NCI-H1417 (cell line): Measurements from ENCODE around the gene SLC25A13.

Experiments
- DNase-seq, 3 experiments: peaks; one replicate each; lab custom pipeline; 2025; lab: John Stamatoyannopoulos, UW

SLC25A13 gene

DNA sequence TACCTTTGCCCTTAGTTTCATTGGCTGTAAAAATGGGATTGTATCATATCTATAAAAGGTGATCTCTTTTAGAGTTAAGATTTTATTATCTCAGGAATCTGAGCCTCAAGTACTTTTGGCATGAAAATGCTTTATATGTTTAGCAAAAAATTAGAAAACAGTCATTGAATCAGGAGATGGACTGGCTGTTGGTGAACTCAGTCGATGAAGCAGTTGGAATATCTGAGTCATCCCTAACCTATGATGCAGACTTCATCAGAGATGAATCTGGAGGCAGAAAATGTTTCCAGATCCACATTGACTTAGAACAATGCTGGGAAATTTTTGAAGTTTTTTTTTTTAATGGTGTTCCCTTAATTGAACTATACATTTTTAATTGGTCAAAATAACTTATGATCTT is 228.5 kb downstream of the SLC25A13 start:
- no peak for DNase-seq

DNA sequence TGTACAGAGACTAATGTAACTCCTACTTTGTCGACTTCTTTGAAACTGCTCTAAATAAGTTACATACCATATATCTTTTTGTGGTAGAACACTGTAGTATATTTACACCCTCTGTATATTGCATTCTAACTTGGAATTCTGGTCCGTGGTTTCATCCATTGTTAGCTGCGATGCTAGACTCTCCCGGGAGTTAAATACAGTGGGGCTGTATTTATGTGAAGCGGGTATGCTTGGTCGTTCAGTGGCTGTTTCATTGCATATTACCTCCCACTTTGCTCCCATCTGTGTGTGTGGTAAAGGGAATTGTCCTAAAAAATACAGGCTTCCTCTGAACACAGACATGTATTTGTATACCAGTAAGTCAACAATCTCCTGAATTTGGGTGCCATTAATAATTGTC is 231.1 kb downstream of the SLC25A13 start:
- DNase-seq: peak in 2 of 3 experiments; percentile 83 to 96

DNA sequence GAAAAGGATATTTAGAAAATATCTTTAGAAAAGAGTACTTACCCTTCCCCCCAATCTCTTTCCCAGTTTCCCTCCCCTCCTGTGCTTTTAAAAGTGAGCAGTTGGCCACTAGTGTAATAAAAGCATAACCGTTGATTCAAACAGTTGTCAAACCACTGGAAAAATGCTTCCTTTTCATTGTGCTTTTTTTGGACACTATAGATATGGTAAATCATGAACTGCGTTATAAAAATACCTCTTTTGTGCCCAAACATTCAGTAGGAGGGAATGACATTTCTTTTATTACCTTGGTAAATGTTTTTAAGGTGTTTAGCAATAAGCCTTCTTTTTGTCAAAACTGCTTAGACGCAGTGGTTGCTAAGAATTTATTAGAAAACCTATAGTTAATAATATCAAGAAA is 232.4 kb downstream of the SLC25A13 start:
- peak in 2 of 3 experiments; percentile 36 to 75 for DNase-seq

DNA sequence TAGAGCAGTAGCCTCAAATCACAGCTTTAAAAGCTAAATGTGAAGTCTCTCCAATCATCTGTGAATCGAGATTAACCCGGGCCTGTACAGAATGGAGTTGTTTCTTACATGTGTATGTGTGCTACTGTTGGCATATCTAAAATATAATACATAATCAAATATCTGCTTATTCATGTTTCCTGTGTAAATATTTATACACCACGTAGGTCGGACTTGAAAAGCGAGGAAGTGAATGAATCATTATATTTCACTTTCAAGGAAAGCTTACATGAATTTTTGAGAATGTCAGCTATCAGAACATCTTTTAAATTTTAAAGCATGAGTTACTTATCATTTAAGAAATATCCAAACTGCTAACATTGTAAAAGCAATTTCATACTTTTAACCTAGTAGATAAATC is 233.3 kb downstream of the SLC25A13 start:
- peak in 2 of 3 experiments; percentile 50 to 85 for DNase-seq

DNA sequence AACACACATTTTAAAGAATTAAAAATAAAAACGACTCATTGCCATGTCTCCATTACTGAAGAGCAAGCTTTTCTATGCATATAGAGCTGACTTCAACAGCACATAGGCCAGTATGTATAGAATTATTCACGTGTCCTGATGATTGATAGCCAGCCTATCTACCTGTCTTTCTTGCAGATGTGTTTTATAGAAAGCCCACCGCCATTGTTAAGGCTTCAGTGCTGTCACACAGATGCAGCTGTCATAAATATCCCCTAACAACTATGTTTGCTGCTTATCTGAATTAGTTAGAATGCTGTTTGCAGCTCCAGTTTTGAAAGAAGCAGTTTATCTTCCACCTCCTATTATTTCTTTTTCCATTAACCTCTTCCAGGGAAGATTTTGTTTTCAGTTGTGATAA is 235.9 kb downstream of the SLC25A13 start:
- peak in 2 of 3 experiments; percentile 81 to 97 for DNase-seq

DNA sequence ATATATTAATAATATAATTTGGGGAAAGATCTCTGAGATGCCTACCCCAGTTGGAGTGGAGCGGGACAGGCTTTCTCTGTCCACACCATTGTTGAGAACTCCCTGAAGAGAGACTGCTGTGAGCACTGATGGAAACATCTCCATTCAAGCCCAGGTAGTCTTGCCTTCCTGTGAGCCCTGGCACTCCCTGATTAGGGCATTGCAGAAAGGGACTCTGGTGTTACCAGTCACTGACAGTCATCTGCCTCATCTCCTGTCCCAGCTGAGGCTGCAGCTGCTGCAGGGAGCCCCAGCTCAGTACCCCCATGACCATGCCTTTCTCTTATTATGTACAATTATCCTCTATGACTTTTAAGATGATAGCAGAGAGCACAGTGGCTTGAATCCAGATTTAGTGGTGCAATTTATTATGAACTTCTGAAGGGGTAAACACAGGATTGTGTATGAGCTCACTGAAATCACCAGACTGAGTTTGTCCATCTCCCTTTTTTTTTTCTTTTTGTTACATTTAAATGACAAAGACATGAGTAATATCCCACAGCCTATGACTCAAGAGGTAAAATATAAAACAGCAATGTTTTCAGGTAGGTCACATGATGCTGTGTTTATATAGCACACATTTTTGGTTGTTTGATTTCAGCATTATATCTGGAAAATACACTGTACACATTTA is 236.9 kb downstream of the SLC25A13 start:
- peak in 2 of 3 experiments; percentile 86 to 97 for DNase-seq

DNA sequence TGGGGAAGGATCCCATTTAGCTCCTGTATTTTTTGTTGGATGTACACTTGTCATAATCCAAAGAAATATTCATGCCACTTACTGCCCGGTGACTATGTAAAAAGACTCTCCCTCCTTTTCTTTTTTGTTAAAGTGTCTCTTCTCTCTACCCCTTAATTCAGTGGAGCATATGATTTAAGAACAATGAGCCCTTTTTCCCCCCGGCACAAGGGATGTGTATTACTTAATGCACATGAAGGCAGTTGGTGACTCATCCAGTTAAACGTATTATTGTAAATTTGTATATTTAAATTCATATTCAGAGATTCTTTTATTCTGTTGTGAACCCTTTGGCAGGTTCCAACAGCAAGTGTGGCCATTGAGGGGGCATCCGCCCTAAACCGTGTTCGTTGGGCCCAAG is 241.9 kb downstream of the SLC25A13 start:
- DNase-seq: peak in 2 of 3 experiments; percentile 78 to 93

DNA sequence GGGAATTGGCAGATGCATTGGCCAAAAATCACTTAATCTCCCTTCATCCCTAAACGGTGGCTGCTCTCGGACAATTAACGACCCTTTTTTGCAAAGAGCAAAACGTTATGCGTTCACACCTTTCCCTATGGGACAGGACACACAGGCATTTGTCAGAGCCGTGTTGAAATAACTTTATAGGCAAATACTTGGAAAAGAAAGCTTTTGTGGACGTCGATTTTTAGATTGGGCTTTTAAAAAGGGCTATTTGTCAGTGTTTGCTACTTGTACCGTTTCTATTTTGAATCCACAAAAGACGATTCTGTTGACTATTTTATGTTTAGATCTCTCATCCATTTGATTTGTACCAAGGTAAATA is 245.6 kb downstream of the SLC25A13 start:
- DNase-seq: peak in 1 of 3 experiments; percentile 95

DNA sequence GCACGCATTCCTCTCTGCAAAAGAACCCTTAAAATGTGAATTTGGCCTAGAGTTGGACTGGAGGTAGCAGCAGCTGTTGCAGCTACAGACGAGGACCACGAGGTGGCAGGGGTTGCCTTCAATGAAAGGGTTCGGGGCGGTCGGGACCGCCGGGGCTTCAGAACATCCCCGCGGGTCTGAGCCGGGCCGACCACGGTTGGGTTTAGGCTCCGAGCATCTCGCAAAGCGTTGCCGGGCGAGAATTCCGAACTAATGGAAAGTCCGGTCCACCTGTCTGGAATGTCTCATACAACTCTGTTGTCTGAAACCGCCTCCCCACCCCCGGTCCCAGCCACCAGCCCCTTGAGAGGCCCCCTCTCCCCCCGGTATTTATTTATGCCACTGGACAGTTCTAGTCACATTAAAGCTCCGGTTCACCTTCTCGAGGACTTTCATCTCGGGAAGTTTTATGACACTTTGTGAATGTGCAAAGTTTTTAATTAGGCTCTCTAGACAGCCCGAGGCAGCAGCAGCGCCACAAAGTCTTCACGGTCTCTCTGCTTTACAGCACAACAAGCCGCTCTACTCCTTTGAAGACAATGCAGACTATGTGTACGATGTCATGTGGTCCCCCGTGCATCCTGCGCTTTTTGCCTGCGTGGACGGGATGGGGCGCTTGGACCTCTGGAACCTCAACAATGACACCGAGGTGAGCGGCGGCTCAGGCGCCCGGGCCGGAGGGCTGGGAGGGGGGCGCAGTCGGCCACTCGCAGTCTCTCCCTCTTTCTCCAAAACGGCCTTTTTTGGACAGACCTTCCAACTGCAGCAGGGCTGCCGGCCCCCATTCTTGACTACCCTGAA is 246.2 kb downstream of the SLC25A13 start:
- peak; percentile 80 to 97 (median 96) for DNase-seq

DNA sequence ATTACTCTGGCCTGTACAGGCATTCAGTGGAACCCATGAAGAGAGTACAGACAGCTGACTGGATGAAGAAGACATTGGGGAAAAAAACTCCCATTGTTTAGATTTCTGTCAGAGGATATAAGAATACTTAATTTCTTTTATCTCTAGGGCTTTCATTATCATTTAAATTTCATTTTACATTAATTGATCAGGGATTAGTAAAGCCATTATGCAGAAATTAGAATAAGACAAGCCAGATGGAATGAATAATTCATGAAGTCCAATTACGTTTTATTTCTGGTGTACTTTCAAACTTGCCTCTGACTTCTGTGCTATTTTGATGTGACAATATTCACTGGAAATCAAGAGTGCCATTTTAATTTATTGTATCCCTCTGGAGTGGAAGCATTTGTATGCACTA is 247.0 kb downstream of the SLC25A13 start:
- no peak for DNase-seq
